Measurements from ENCODE around the gene MAP4. TPM values are rescaled to one million over a fixed set of nuclear protein-coding genes. Genes with fewer than 3 reads are reported as not detected.

The MAP4 gene
- total and polyA plus RNA-seq, 2 of the 13 experiments (the other 11 are each of a cell fraction or from before 2014, with no cell fraction given): 33.1 to 38.7 TPM

DNA sequence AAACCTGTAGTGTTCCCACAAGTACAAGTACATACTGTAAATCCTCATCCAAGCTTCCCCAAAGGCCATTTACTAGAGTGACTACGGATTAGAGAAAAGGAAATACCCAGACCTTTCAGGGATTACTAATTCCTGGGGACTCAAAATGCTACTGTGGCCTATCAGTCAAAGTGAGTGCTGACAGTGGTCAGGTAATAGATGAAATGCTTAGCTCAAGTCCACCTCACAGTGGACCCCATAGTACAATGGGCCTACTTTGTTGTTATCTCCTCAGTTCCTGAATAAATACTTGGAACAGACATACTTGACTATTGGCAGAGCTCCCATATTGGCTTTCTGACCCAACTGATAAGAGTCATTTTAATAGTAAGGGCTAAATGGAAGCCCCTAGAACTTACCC lies 61.6 kb downstream of the MAP4 start (continued):
- TF ChIP-seq, protein P1, sequence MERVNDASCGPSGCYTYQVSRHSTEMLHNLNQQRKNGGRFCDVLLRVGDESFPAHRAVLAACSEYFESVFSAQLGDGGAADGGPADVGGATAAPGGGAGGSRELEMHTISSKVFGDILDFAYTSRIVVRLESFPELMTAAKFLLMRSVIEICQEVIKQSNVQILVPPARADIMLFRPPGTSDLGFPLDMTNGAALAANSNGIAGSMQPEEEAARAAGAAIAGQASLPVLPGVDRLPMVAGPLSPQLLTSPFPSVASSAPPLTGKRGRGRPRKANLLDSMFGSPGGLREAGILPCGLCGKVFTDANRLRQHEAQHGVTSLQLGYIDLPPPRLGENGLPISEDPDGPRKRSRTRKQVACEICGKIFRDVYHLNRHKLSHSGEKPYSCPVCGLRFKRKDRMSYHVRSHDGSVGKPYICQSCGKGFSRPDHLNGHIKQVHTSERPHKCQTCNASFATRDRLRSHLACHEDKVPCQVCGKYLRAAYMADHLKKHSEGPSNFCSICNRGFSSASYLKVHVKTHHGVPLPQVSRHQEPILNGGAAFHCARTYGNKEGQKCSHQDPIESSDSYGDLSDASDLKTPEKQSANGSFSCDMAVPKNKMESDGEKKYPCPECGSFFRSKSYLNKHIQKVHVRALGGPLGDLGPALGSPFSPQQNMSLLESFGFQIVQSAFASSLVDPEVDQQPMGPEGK (CRISPR knock-in tag; IDR thresholded peaks at IDR 0.05): no peak
- TF ChIP-seq, protein P2, sequence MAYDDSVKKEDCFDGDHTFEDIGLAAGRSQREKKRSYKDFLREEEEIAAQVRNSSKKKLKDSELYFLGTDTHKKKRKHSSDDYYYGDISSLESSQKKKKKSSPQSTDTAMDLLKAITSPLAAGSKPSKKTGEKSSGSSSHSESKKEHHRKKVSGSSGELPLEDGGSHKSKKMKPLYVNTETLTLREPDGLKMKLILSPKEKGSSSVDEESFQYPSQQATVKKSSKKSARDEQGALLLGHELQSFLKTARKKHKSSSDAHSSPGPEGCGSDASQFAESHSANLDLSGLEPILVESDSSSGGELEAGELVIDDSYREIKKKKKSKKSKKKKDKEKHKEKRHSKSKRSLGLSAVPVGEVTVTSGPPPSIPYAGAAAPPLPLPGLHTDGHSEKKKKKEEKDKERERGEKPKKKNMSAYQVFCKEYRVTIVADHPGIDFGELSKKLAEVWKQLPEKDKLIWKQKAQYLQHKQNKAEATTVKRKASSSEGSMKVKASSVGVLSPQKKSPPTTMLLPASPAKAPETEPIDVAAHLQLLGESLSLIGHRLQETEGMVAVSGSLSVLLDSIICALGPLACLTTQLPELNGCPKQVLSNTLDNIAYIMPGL (CRISPR knock-in tag; IDR thresholded peaks at IDR 0.05; ENCODE audit: borderline replicate concordance in 1 of 2, low read depth in 1 of 2): no peak
- no peak for TF ChIP-seq RORA (CRISPR knock-in tag; IDR thresholded peaks at IDR 0.05)
- no peak for TF ChIP-seq TBX3 (IDR thresholded peaks at IDR 0.05; ENCODE audit: borderline replicate concordance)
- TF ChIP-seq MAFF (IDR thresholded peaks at IDR 0.05; ENCODE audit: low read depth, low read length): no peak
- no peak for TF ChIP-seq ZNF598 (CRISPR knock-in tag; IDR thresholded peaks at IDR 0.05; ENCODE audit: borderline replicate concordance)
- no peak for TF ChIP-seq IKZF1 (IDR thresholded peaks at IDR 0.05)
- TF ChIP-seq ZNF205 (CRISPR knock-in tag; IDR thresholded peaks at IDR 0.05): no peak
- TF ChIP-seq, protein P3, sequence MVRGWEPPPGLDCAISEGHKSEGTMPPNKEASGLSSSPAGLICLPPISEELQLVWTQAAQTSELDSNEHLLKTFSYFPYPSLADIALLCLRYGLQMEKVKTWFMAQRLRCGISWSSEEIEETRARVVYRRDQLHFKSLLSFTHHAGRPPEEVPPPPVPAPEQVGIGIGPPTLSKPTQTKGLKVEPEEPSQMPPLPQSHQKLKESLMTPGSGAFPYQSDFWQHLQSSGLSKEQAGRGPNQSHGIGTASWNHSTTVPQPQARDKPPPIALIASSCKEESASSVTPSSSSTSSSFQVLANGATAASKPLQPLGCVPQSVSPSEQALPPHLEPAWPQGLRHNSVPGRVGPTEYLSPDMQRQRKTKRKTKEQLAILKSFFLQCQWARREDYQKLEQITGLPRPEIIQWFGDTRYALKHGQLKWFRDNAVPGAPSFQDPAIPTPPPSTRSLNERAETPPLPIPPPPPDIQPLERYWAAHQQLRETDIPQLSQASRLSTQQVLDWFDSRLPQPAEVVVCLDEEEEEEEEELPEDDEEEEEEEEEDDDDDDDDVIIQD (CRISPR knock-in tag; IDR thresholded peaks at IDR 0.05; ENCODE audit: low read depth): peak; percentile 85
- TF ChIP-seq HNRNPL (IDR thresholded peaks at IDR 0.05; ENCODE audit: low read depth, low read length): no peak
- no peak for TF ChIP-seq ZBTB7A (CRISPR knock-in tag; IDR thresholded peaks at IDR 0.05)
- TF ChIP-seq NFATC3 (CRISPR knock-in tag; IDR thresholded peaks at IDR 0.05): no peak
- no peak for TF ChIP-seq MED8 (CRISPR knock-in tag; IDR thresholded peaks at IDR 0.05; ENCODE audit: insufficient replicate concordance)
- no peak for TF ChIP-seq PRMT3 (CRISPR knock-in tag; IDR thresholded peaks at IDR 0.05; ENCODE audit: borderline replicate concordance, low read depth)
- TF ChIP-seq, protein P4, sequence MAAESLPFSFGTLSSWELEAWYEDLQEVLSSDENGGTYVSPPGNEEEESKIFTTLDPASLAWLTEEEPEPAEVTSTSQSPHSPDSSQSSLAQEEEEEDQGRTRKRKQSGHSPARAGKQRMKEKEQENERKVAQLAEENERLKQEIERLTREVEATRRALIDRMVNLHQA (CRISPR knock-in tag; IDR thresholded peaks at IDR 0.05): no peak
- no peak for TF ChIP-seq PCBP1 (IDR thresholded peaks at IDR 0.05; ENCODE audit: borderline replicate concordance, low read depth, low read length)
- TF ChIP-seq, protein P5, sequence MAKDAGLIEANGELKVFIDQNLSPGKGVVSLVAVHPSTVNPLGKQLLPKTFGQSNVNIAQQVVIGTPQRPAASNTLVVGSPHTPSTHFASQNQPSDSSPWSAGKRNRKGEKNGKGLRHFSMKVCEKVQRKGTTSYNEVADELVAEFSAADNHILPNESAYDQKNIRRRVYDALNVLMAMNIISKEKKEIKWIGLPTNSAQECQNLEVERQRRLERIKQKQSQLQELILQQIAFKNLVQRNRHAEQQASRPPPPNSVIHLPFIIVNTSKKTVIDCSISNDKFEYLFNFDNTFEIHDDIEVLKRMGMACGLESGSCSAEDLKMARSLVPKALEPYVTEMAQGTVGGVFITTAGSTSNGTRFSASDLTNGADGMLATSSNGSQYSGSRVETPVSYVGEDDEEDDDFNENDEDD (CRISPR knock-in tag; IDR thresholded peaks at IDR 0.05; ENCODE audit: borderline replicate concordance): no peak
- no peak for TF ChIP-seq ZBTB3 (CRISPR knock-in tag; IDR thresholded peaks at IDR 0.05; ENCODE audit: borderline replicate concordance, low read depth)
- TF ChIP-seq CREM (IDR thresholded peaks at IDR 0.05): peak; percentile 68; the same call in 1 of the 2 replicates
- TF ChIP-seq CREM (CRISPR knock-in tag; IDR thresholded peaks at IDR 0.05): no peak
- no peak for TF ChIP-seq NR2F2 (IDR thresholded peaks at IDR 0.05; ENCODE audit: borderline replicate concordance, low read depth)
- no peak for TF ChIP-seq NAIF1 (CRISPR knock-in tag; IDR thresholded peaks at IDR 0.05; ENCODE audit: borderline replicate concordance)
- TF ChIP-seq ZNF577 (CRISPR knock-in tag; IDR thresholded peaks at IDR 0.05; ENCODE audit: borderline replicate concordance, low read depth): no peak
- TF ChIP-seq BHLHE40 (IDR thresholded peaks at IDR 0.05; ENCODE audit: low read length): no peak
- no peak for TF ChIP-seq LCORL (IDR thresholded peaks at IDR 0.05)
- no peak for TF ChIP-seq LCORL (CRISPR knock-in tag; IDR thresholded peaks at IDR 0.05)
